Measurements from ENCODE around the gene FUT9.

GRCh38 chr6:96104910-96105309 is 89.1 kb downstream of the FUT9 start:
- TF ChIP-seq CREB1 (CRISPR knock-in tag; IDR thresholded peaks at IDR 0.05) (no peak), CTCF (IDR thresholded peaks at IDR 0.05) (no peak), E2F4 (CRISPR knock-in tag; IDR thresholded peaks at IDR 0.05; ENCODE audit: borderline replicate concordance, low read depth) (no peak), ZNF263 (CRISPR knock-in tag; IDR thresholded peaks at IDR 0.05; ENCODE audit: low read depth) (no peak), E2F5 (CRISPR knock-in tag; IDR thresholded peaks at IDR 0.05) (no peak), JUN (CRISPR knock-in tag; IDR thresholded peaks at IDR 0.05) (no peak), ZNF671 (CRISPR knock-in tag; IDR thresholded peaks at IDR 0.05) (no peak), RELA (CRISPR knock-in tag; IDR thresholded peaks at IDR 0.05; ENCODE audit: borderline replicate concordance) (no peak), ZNF416 (CRISPR knock-in tag; IDR thresholded peaks at IDR 0.05) (no peak), SMAD3 (CRISPR knock-in tag; IDR thresholded peaks at IDR 0.05; ENCODE audit: borderline replicate concordance) (no peak), ATF1 (CRISPR knock-in tag; IDR thresholded peaks at IDR 0.05) (no peak), ZNF281 (CRISPR knock-in tag; IDR thresholded peaks at IDR 0.05) (no peak), MLX (CRISPR knock-in tag; IDR thresholded peaks at IDR 0.05) (no peak), NFYB (CRISPR knock-in tag; conservative IDR thresholded peaks at IDR 0.05; ENCODE audit: low read depth) (no peak)
